Keratinocyte (primary cell): ENCODE data around the gene TRIP13. TPM values are rescaled to one million over a fixed set of nuclear protein-coding genes. Genes with fewer than 3 reads are reported as not detected.

Source experiments
- DNase-seq: peaks from one replicate; pipeline ENCODE4 v3.0.0-alpha.2; 2011; ENCODE audit warnings: low read depth, missing footprints, low spot score
- FAIRE-seq: peaks from 2 replicates; lab custom pipeline; 2011; peaks lifted over from hg19 to GRCh38; lab: Jason Lieb, UNC
- H2AFZ ChIP-seq: 2 replicates; pipeline ENCODE4 v1.6.0; 2012; ENCODE audit warnings: low read length, control low read depth, inconsistent platforms; ENCODE audit not compliant: control insufficient read depth
- H3K27ac ChIP-seq: 2 replicates; pipeline ENCODE4 v1.5.1; 2011; ENCODE audit warnings: low read length; ENCODE audit not compliant: control insufficient read depth, insufficient read depth
- H3K27me3 ChIP-seq: 3 replicates; pipeline ENCODE4 v1.6.0; 2011; ENCODE audit warnings: low read length; ENCODE audit not compliant: control insufficient read depth, insufficient read depth; ENCODE audit errors: extremely low read depth
- H3K36me3 ChIP-seq, 2 experiments: 2 replicates in 1 of 2; 3 replicates in 1 of 2; pipeline ENCODE4 v1.5.1; 2011; ENCODE audit warnings: low read length in 2 of 2, mild to moderate bottlenecking in 1 of 2; ENCODE audit not compliant: control insufficient read depth in 2 of 2, insufficient read depth in 2 of 2; ENCODE audit errors: extremely low read depth in 1 of 2
- H3K4me1 ChIP-seq: 3 replicates; pipeline ENCODE4 v1.5.1; 2011; ENCODE audit warnings: low read length; ENCODE audit not compliant: control insufficient read depth, insufficient read depth; ENCODE audit errors: extremely low read depth
- H3K4me2 ChIP-seq: 3 replicates; pipeline ENCODE4 v1.6.0; 2011; ENCODE audit warnings: low read depth, low read length; ENCODE audit not compliant: control insufficient read depth, insufficient read depth; ENCODE audit errors: extremely low read depth
- H3K4me3 ChIP-seq, 3 experiments: fragments of 200-600 bp in 1 of 3; sonication (generic) in 1 of 3; 2 replicates in 2 of 3; 3 replicates in 1 of 3; pipeline ENCODE4 v1.5.1; 2011 to 2016; ENCODE audit warnings: low read length in 3 of 3, mild to moderate bottlenecking in 3 of 3, control low read depth in 2 of 3, inconsistent platforms in 1 of 3, low read depth in 1 of 3, mixed read lengths in 1 of 3, mixed run types in 1 of 3, moderate library complexity in 1 of 3; ENCODE audit not compliant: control insufficient read depth in 2 of 3, insufficient read depth in 2 of 3; ENCODE audit errors: extremely low read depth in 1 of 3
- H3K79me2 ChIP-seq: 2 replicates; pipeline ENCODE4 v1.6.0; 2012; ENCODE audit warnings: low read length; ENCODE audit not compliant: control insufficient read depth, insufficient read depth
- H3K9ac ChIP-seq: 3 replicates; pipeline ENCODE4 v1.6.0; 2011; ENCODE audit warnings: low read length; ENCODE audit not compliant: control insufficient read depth, insufficient read depth; ENCODE audit errors: extremely low read depth
- H3K9me1 ChIP-seq: 3 replicates; pipeline ENCODE4 v1.6.0; 2011; ENCODE audit warnings: low read length; ENCODE audit not compliant: control insufficient read depth, insufficient read depth; ENCODE audit errors: extremely low read depth
- H3K9me3 ChIP-seq: 2 replicates; pipeline ENCODE4 v1.5.1; 2012; ENCODE audit warnings: low read depth, low read length; ENCODE audit not compliant: control insufficient read depth
- H4K20me1 ChIP-seq: 3 replicates; pipeline ENCODE4 v1.6.0; 2011; ENCODE audit warnings: low read length; ENCODE audit not compliant: control insufficient read depth, insufficient read depth; ENCODE audit errors: extremely low read depth
- EZH2 ChIP-seq: IDR thresholded peaks from one replicate; pipeline ENCODE4 v1.6.1; 2012; ENCODE audit warnings: inconsistent platforms, mild to moderate bottlenecking, low read length, moderate library complexity
- dilution Hi-C: fragments of 300-500 bp; cut with MboI; formaldehyde crosslinking; loops from one replicate; pipeline ENCODE4 v1.7.0; 2020; ENCODE audit warnings: low sequenced_read_pairs; ENCODE audit not compliant: extremely low pct_ligation_motif_present
- polyA plus RNA-seq, 5 experiments: library from polyadenylated mRNA; depleted of rRNA in 3 of 5; stranded (reverse) in 3 of 5; stranded (forward) in 1 of 5; unstranded in 1 of 5; fragments of >200 nt; gene quantifications; 1 replicate in 1 of 5; 2 replicates in 3 of 5; 3 replicates in 1 of 5; pipeline versions ENCODE4 v1.2.1 to v1.2.3, GENCODE V29; 2011 to 2012; ENCODE audit warnings: missing spikeins in 2 of 5, low read depth in 1 of 5, low replicate concordance in 1 of 5
- TF ChIP-seq, protein P1 (sequence below), 3 experiments: IDR thresholded peaks in 1 of 3; conservative IDR thresholded peaks in 1 of 3; optimal IDR thresholded peaks in 1 of 3; 2 replicates in 2 of 3; 3 replicates in 1 of 3; pipeline versions ENCODE3 to v1.5.1; 2011; ENCODE audit warnings: low read length in 3 of 3, mild to moderate bottlenecking in 3 of 3, moderate library complexity in 2 of 3, control low read depth in 1 of 3, inconsistent platforms in 1 of 3; ENCODE audit not compliant: insufficient read depth in 2 of 3; ENCODE audit errors: extremely low read depth in 1 of 3

TRIP13 gene
- polyA plus RNA-seq, 1 donor (not counting 4 experiments of a cell fraction or from before 2014, with no cell fraction given): 37.8 TPM

GRCh38 chr5:909086-909485 lies 16.4 kb downstream of the TRIP13 start:
- Histone ChIP-seq H3K27ac (peak overlapping the region; percentile 50), H2AFZ (no peak overlapping the region), H3K79me2 (no peaks in the 10 kb centered on the region), H3K9ac (peak overlapping the region; percentile 33), H3K4me1 (peaks cover 23% of the 10 kb centered on the region), H3K27me3 (no peaks in the 10 kb centered on the region), H3K36me3 (peaks cover 3 to 20% of the 10 kb centered on the region in 2 experiments), H3K9me3 (no peaks in the 10 kb centered on the region), H3K4me3 (no peak overlapping the region), H3K4me2 (peak overlapping the region; percentile 36), H3K9me1 (no peaks in the 10 kb centered on the region), H4K20me1 (peaks cover 3% of the 10 kb centered on the region)
- no peak for TF ChIP-seq EZH2
- dilution Hi-C loops: no loop called here
- FAIRE-seq: no peak
- DNase-seq: no peak

- Histone ChIP-seq H3K27ac (no peak overlapping the region), H3K9me1 (no peaks in the 10 kb centered on the region), H4K20me1 (peaks cover 3% of the 10 kb centered on the region), H3K27me3 (no peaks in the 10 kb centered on the region), H3K36me3 (peaks cover 3 to 27% of the 10 kb centered on the region in 2 experiments), H3K4me2 (no peak overlapping the region), H3K9me3 (no peaks in the 10 kb centered on the region), H3K9ac (no peak overlapping the region), H2AFZ (no peak overlapping the region), H3K79me2 (no peaks in the 10 kb centered on the region), H3K4me1 (peaks cover 23% of the 10 kb centered on the region), H3K4me3 (no peak overlapping the region)
- no peak for FAIRE-seq
- dilution Hi-C loops: no loop called here
- no peak for TF ChIP-seq EZH2
- TF ChIP-seq, protein P1, sequence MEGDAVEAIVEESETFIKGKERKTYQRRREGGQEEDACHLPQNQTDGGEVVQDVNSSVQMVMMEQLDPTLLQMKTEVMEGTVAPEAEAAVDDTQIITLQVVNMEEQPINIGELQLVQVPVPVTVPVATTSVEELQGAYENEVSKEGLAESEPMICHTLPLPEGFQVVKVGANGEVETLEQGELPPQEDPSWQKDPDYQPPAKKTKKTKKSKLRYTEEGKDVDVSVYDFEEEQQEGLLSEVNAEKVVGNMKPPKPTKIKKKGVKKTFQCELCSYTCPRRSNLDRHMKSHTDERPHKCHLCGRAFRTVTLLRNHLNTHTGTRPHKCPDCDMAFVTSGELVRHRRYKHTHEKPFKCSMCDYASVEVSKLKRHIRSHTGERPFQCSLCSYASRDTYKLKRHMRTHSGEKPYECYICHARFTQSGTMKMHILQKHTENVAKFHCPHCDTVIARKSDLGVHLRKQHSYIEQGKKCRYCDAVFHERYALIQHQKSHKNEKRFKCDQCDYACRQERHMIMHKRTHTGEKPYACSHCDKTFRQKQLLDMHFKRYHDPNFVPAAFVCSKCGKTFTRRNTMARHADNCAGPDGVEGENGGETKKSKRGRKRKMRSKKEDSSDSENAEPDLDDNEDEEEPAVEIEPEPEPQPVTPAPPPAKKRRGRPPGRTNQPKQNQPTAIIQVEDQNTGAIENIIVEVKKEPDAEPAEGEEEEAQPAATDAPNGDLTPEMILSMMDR (optimal IDR thresholded peaks at IDR 0.05 in 1 of 3, IDR thresholded peaks at IDR 0.05 in 1 of 3, conservative IDR thresholded peaks at IDR 0.05 in 1 of 3; ENCODE audit: extremely low read depth in 1 of 3, insufficient read depth in 2 of 3, low read length in 3 of 3): no peak
- DNase-seq: no peak
Observed at GRCh38 chr5:909994-910768, 17.5 kb downstream of the TRIP13 start.
